H1 (cell line): Measurements from ENCODE around the gene HDLBP.

Experiments
- CTCF ChIP-seq, 3 experiments: IDR thresholded peaks; 1 replicate in 2 of 3; 2 replicates in 1 of 3; pipeline versions ENCODE4 v1.5.1 to v1.6.1; 2011; ENCODE audit warnings: low read length in 3 of 3, mild to moderate bottlenecking in 3 of 3, inconsistent platforms in 2 of 3, low read depth in 1 of 3, moderate library complexity in 1 of 3; ENCODE audit not compliant: insufficient read depth in 1 of 3; ENCODE audit errors: control extremely low read depth in 1 of 3
- POLR2A ChIP-seq, 2 experiments: IDR thresholded peaks; 1 replicate in 1 of 2; 2 replicates in 1 of 2; pipeline ENCODE4 v1.6.1; 2011; ENCODE audit warnings: low read depth in 2 of 2, low read length in 2 of 2, mild to moderate bottlenecking in 2 of 2; ENCODE audit errors: control extremely low read depth in 1 of 2

DNA sequence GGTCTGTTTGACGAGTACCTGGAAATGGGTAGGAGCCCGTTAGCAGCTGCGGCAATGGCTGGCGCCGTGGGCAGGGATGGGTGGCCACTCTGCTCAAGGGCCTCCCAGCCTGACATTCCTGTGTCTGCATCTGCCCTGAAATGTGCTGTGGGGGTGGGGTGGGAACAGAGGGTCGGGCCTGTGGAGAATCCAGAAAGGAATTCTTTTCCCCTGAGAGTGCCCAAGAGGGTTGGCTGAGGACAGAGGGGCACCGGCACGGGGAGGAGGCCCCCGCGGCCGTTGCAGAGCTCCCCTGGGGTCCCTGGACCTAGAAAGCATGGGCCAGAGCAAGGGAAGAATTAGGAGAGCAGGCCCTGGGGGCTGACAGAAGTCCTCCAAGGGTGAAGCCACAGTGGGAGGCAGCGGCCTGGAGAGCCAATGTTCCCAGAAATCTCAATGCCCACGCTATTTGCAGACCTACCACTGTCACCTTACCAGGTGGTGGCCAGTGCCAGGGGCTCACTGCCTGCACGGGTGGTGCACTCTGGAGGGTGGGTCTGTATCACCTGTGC lies 99.2 kb downstream of the HDLBP start:
- TF ChIP-seq CTCF (IDR thresholded peaks at IDR 0.05; ENCODE audit: control extremely low read depth in 1 of 3, insufficient read depth in 1 of 3, low read depth in 1 of 3, low read length in 3 of 3) (no peak), POLR2A (IDR thresholded peaks at IDR 0.05; ENCODE audit: control extremely low read depth in 1 of 2, low read depth in 2 of 2, low read length in 2 of 2) (no peak)
